ENCODE measurements around the gene ATP11B.
"Not testable (repeated sequence)": the region's sequence is repeated elsewhere in the genome, so short reads cannot be mapped to it uniquely, and the experiment has no call there.

Gene ATP11B

DNA sequence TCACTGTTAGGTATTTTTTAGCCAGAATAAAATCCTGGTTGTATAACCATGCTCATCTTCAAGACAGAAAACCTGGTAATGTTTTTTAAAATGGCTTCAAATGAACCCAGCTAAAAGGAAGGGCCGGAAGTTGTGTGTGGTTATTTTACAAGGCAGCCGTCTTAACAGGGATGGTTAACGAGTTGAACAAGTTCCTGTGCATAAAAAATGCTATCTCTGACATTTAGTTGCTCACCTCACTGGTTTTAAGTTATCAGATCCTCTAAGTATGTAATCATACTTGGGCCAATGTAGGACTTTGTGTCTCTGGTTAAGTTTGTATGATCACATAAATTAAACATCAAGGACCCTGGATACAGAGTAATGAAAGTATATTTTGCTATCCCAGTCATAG, 2.1 kb downstream of the ATP11B start:
- peak; percentile 70 for DNase-seq

DNA sequence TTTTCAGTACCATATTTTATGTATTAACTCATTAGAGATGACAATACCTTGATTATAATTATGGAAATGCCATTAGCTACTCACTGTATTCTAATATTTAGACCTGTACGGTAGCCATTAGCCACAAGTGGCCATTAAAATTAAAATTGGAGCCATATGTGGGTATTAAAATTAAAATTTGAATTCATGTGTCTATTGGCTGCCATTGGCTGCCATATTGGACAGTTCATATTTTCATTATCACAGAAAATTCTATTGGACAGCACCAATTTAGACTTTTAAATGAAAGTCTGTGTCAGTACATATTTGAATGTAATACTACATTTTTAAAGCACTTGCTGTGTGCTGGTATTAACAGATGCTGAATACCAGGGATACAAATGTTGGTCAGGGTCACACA, 3.0 kb downstream of the ATP11B start:
- DNase-seq = no peak

DNA sequence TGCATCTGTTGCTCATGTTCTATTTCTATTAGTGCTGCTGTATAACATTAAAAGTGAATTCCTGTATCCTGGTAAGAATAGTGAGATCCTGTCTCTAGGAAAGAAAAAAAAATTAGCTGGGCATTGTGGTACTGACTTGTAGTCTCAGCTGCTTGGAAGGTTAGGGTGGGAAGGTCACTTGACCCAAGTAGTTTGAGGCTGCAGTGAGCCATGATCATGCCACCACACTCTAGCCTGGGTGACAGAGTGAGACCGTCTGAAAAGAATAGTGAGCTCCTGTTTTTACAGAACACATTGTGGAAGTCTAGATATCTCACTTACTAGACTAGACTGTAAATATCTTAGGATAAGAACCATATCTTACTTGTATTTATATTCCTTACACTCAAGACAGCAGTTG, 4.6 kb downstream of the ATP11B start:
- DNase-seq = no peak

- DNase-seq = not testable (repeated sequence)
Observed at GRCh38 chr3:182799143-182799542, 5.8 kb downstream of the ATP11B start.

DNA sequence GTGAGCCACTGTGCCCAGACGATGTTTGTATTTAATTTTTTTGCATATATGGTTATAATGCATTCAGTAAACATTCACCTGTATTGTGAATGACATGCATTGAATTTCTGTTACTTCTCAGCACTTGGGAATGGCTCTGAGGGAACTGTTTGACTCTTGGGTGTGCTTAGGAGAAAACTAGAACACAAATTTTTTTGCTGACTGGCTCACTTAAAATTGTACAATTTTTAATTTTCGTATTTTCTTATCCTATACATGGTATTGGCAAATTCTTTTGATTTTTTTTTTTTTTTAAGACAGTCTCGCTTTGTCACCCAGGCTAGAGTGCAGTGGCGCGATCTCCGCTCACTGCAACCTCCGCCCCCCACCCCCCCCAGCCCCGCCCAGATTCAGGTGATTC, 7.2 kb downstream of the ATP11B start:
- no peak for DNase-seq

- DNase-seq = no peak
Observed at GRCh38 chr3:182802413-182803390, 9.4 kb downstream of the ATP11B start.

DNA sequence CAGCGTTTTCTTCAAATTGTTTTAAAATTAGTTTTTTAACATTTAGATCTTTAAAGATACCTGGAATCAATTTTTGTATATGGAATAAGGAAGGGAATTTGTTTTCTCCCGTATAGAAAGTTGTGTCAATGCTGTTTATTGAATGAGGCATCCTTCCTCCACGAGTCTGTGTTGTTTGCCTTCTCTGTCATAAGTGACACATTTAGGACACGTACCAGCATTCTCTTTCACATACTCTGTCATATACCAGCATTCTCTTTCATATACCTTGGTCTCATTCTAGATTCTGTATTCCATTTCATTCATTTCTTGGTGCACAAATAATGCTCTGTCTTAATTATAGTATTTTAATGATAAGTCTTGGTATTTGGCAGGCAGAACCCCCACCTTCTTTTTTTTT, 10.3 kb downstream of the ATP11B start:
- no peak for DNase-seq

DNA sequence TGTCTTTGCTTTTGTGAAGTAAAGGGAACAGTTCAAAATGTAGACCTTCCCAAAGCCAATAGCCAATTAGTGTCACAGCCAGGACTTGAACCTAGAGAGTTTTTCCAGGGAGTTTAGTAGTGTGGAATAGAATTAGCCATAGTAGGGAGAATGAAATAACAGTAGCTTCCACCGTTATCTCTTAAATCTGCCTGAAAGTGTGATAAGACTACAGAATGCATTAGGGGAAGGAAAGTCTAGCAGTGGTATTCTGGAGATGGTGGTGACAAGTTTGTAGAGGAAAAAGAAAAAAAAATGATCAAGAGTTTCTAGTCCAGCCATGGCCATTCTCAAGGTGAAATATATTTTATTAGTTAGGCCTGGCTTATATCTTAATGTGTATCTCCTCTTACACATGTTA, 13.8 kb downstream of the ATP11B start:
- no peak for DNase-seq

- no peak for DNase-seq
Observed at GRCh38 chr3:182808041-182808770, 14.9 kb downstream of the ATP11B start.

DNA sequence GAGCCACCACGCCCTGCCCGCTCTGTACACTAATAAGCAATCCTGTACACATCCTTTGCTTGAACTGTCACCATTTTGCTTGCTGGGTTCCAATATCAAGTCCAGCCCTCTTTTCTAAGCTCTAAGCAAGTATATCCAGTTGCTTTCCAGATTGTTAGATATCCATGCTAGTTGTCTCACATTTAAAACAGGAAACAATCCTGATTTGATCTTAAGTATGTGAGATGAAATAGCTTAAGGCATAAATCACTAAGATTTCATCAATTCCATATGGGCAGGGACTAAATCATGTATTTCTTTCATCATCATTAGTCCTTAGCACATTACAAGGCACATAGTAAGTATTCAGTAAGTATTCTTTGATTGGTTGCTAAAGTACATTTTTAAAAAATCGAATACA, 16.2 kb downstream of the ATP11B start:
- DNase-seq = no peak

DNA sequence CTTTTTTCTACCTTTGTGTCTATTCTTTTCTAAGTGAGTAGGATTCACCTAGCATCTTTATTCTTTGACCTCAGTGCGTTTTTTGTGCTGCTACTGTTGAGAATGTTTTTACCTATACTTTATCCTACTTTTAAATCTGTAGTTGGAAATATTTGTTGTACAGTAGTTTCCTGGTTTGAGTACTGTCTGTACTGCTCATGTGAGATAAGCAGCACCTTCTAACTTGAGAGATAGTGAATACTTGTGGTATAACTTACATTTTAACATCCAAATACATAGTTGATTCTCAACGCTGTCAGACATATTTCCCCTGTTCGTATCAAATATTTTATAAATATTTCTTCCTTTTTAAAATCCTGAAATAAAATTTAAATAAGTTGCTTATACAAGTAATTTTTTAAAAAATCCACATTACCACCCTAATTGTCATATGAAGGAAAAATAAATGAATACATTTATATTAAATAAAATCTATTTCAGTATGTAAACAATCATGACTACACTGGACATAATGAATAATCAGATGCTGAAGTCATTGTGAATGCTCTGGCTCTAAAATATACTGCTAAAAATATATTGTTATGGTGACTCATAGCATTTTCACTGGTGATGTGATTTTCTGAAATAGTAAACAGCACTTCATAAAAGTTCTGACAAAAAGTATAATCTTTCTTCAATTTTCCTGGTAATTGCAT, 17.4 kb downstream of the ATP11B start:
- no peak for DNase-seq

GRCh38 chr3:182811269-182811596, 17.9 kb downstream of the ATP11B start:
- DNase-seq = no peak

- DNase-seq = no peak
Observed at GRCh38 chr3:182812123-182812522, 18.8 kb downstream of the ATP11B start.

DNA sequence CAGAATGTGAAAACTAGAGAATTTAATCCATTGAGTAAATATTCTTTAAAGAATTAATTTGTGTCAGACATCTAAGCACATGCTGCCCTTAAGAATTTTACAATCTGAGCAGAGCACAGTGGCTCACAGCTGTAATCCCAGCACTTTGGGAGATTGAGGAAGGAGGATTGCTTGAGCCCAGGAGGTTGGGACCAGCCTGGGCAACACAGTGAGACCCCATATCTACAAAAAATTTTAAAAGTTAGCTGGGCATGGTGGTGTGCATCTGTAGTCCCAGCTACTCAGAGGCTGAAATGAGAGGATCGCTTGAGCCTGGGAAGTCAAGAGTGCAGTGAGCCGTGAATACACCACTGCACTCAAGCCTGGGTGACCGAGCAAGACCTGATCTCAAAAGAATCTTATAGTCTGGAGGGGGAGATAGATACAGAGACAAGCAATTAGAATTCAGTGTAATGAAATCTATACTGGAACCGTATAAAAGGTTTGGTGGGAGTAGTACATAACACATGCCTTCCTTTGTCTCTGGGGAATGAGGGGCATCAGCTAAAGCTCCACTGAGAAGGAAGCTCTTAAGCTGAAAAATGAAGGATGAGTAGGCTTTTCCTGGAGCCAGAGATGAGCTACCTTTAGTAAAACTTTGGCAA, 21.2 kb downstream of the ATP11B start:
- no peak for DNase-seq

- no peak for DNase-seq
Observed at GRCh38 chr3:182816181-182816580, 22.9 kb downstream of the ATP11B start.

GRCh38 chr3:182818296-182818978, 25.1 kb downstream of the ATP11B start:
- no peak for DNase-seq

DNA sequence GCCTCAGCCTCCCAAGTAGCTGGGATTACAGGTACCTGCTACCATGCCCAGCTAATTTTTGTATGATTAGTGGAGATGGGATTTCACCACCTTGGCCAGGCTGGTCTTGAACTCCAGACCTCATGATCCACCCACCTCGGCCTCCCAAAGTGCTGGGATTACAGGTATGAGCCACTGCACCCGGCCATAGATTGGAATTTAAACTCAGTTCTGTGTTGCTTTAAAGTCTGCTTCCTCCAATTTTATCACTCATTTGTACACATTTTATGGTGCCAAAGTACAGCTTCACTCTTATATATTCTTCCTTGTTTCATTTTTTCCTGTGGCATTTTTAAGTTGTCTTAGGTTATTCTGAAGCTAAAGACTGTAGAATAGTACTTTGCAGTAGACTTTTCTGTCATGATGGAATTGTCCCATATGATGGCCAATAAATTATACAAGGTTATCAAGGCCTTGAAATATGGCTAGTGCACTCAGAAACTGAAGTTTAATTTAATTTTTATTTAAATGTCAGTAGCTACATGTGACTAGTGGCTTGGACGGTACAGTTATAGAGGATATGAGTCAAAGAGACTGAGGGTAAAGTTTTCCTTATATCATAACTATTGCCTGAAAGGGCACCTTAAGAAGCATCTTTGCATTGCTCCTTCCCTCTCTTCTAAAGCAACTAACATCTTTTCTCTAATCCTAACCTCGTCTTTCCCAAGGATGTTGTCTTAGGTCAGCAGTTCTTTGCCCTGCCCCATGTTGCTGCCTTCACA, 28.1 kb downstream of the ATP11B start:
- DNase-seq = no peak

DNA sequence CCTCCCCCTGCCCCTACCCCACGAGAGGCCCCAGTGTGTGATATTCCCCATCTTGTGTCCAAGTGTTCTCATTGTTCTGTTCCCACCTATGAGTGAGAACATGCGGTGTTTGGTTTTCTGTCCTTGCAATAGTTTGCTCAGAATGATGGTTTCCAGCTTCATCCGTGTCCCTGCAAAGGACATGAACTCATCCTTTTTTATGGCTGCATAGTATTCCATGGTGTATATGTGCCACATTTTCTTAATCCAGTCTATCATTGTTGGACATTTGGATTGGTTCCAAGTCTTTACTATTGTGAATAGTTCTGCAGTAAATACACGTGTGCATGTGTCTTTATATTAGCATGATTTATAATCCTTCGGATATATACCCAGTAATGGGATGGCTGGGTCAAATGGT, 29.0 kb downstream of the ATP11B start:
- DNase-seq = not testable (repeated sequence)

GRCh38 chr3:182824957-182825356, 31.7 kb downstream of the ATP11B start:
- DNase-seq = no peak

DNA sequence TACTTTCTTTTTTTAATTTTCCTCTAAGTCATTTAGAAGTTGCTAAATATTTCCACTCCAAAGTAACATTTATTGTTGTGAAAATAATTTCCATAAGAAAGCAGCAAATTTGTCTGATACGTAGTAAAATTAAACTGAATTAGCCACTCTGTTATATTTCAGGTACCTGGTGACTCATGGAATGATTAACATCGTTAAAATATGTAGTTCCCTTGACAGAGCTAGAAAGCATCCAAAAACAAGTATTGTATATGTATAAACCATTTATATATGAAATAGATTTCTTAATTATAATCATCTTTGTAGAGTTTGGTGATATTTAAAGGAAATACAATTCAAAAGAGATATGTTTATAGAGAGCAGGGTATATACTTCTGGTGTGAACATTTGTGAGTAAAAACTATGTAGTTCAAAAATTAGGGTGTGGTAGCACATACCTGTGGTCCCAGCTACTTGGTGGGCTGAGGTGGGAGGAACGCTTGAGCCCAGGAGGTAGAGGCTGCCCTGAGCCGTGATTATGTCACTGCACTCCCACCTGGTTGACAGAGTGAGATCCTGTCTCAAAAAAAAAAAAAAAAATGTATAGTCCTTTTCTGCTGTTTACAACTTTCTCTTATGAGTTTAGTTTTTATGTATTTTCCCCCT, 36.6 kb downstream of the ATP11B start:
- DNase-seq = no peak

DNA sequence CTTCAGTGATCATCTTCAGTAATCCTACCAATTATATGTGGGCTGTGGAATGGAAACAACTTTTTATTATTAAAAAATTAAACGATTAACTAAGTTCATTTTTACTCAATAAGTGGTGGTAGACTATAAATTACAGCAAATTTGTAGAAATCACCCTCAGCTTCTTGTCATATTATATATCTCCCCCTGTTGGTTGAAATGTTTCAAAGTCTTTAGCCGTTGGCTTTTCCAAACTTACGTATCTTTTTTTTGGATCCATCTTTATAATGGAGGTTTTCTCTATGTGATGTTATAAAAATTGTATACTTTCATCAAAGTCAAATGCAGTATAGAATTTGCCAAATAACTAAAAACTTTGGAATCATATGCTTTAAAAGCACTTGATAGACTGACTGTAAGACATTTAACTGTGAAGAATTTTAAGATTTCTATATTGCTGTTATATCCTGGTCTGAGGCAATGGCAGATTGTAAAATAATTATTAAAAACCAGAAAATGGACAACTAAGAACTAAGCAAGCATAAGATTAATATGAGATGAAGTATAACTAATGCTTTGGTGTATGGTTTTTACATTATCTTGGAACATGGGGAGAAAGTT, 44.7 kb downstream of the ATP11B start:
- no peak for DNase-seq
